Prostate gland (tissue), 2 donors: ENCODE results near the gene ZBTB4.

ENCODE experiments used
- CTCF ChIP-seq, 4 experiments: fragments of 200-600 bp in 2 of 4; fragments of 450-650 bp in 2 of 4; sonication (generic) in 2 of 4; IDR thresholded peaks; 1 replicate in 3 of 4; 2 replicates in 1 of 4; pipeline ENCODE4 v1.5.1; 2016 to 2019; ENCODE audit warnings: antibody characterized with exemption in 4 of 4, mild to moderate bottlenecking in 2 of 4, moderate library complexity in 2 of 4
- POLR2A ChIP-seq: fragments of 450-650 bp; IDR thresholded peaks from one replicate; pipeline ENCODE4 v1.6.1; 2016; ENCODE audit warnings: antibody characterized with exemption, mild to moderate bottlenecking
- POLR2AphosphoS5 ChIP-seq: sonication (generic); formaldehyde crosslinking; IDR thresholded peaks from one replicate; pipeline ENCODE4 v1.6.1; 2017; ENCODE audit warnings: antibody characterized with exemption

- no peak for TF ChIP-seq CTCF (IDR thresholded peaks at IDR 0.05)
- no peak for TF ChIP-seq POLR2AphosphoS5
- TF ChIP-seq POLR2A: no peak
Measured at GRCh38 chr17:7497228-7497627, 17.8 kb upstream of the ZBTB4 start.
